Kidney capillary endothelial cell (primary cell): ENCODE measurements around the gene EYS.
"Not testable (repeated sequence)": the region's sequence is repeated elsewhere in the genome, so short reads cannot be mapped to it uniquely, and the experiment has no call there.

Source experiments
- DNase-seq: peaks from one replicate; pipeline ENCODE4 v3.0.0-alpha.2; 2018; ENCODE audit warnings: low spot score

EYS gene

GRCh38 chr6:63888416-63888815, 1818.6 kb downstream of the EYS start:
- no peak for DNase-seq

GRCh38 chr6:63887804-63888203, 1819.2 kb downstream of the EYS start:
- not testable (repeated sequence) for DNase-seq

GRCh38 chr6:63887002-63887751, 1819.8 kb downstream of the EYS start:
- no peak for DNase-seq

GRCh38 chr6:63886341-63886740, 1820.7 kb downstream of the EYS start:
- no peak for DNase-seq

- no peak for DNase-seq
These were observed 1823.4 kb downstream of the EYS start for GRCh38 chr6:63883597-63883996.

- DNase-seq, result no peak
These were observed 1824.8 kb downstream of the EYS start for GRCh38 chr6:63882208-63882607.

- DNase-seq, result no peak
These were observed 1825.2 kb downstream of the EYS start for GRCh38 chr6:63881791-63882190.

- no peak for DNase-seq
These were observed 1834.8 kb downstream of the EYS start for GRCh38 chr6:63872233-63872632.

GRCh38 chr6:63868351-63868750, 1838.7 kb downstream of the EYS start:
- no peak for DNase-seq

- no peak for DNase-seq
These were observed 1842.2 kb downstream of the EYS start for GRCh38 chr6:63864671-63865318.

GRCh38 chr6:63864061-63864460, 1843.0 kb downstream of the EYS start:
- no peak for DNase-seq

GRCh38 chr6:63862486-63863198, 1844.4 kb downstream of the EYS start:
- no peak for DNase-seq

- DNase-seq, result no peak
These were observed 1847.5 kb downstream of the EYS start for GRCh38 chr6:63859528-63859927.

- no peak for DNase-seq
These were observed 1848.3 kb downstream of the EYS start for GRCh38 chr6:63858691-63859090.

GRCh38 chr6:63856271-63856670, 1850.8 kb downstream of the EYS start:
- no peak for DNase-seq

GRCh38 chr6:63844287-63844686, 1862.7 kb downstream of the EYS start:
- no peak for DNase-seq

GRCh38 chr6:63839485-63839884, 1867.5 kb downstream of the EYS start:
- DNase-seq, result no peak

GRCh38 chr6:63828678-63829077, 1878.3 kb downstream of the EYS start:
- DNase-seq, result not testable (repeated sequence)

GRCh38 chr6:63824722-63825121, 1882.3 kb downstream of the EYS start:
- DNase-seq, result no peak

GRCh38 chr6:63821442-63821841, 1885.6 kb downstream of the EYS start:
- no peak for DNase-seq

- DNase-seq, result no peak
These were observed 1887.2 kb downstream of the EYS start for GRCh38 chr6:63819831-63820230.

GRCh38 chr6:63817492-63818050, 1889.5 kb downstream of the EYS start:
- no peak for DNase-seq

- DNase-seq, result no peak
These were observed 1890.0 kb downstream of the EYS start for GRCh38 chr6:63816982-63817436.
